GM19452 (cell line): ENCODE results near the gene SEC14L1.

ENCODE experiments used
- ATAC-seq: cut with Tn5 transposase; IDR thresholded peaks from one replicate; pipeline ENCODE4 v1.9.1; 2021; ENCODE audit not compliant: unreplicated experiment

Gene SEC14L1

DNA sequence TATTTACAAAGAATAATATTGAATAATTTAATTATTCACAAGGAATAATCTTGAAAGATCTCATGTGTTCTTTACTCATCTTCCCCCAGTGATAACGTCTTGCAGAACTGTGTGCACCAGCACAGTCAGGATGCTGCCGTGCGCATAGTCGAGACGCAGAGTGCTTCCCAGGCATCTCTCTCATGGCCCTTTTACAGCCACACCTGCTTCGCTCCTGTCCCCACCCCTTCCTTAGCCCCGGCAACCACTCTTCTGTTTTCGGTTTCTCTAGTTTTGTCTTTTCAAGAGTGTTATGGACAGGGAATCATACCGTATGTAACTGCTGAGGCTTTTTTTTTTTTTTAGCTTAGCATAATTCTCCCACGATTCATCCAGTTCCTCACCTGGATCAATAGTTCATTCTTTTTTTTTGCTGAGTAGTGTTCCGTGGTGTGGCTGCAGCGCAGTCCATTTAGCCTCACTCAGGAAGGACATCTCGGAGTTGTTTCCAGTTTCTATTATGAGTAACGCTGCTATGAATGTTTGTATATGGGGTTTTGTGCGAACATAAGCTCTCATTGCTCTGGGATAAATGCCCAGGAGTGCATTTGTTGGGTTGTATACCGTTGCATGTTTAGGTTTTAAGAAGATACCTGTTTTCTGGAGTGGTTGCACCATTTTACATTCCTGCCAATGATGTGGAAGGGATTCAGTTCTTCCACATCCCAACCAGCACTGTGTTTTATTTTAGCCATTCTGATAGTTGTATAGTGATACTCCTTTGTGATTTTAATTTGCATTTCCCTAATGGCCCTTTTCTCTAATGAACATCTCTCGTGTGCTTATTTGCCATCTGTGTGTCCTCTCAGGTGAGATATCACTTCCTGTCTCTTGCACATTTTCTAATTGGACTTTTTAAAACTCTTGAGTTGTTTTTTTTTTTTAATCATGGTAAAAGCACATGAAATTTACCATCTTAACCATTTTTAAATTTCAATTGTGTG is 47.6 kb downstream of the SEC14L1 start:
- ATAC-seq = no peak

GRCh38 chr17:77189148-77189547 is 48.4 kb downstream of the SEC14L1 start:
- peak; percentile 65 for ATAC-seq

GRCh38 chr17:77190576-77190975 is 49.8 kb downstream of the SEC14L1 start:
- ATAC-seq = no peak

GRCh38 chr17:77191244-77191643 is 50.5 kb downstream of the SEC14L1 start:
- no peak for ATAC-seq

DNA sequence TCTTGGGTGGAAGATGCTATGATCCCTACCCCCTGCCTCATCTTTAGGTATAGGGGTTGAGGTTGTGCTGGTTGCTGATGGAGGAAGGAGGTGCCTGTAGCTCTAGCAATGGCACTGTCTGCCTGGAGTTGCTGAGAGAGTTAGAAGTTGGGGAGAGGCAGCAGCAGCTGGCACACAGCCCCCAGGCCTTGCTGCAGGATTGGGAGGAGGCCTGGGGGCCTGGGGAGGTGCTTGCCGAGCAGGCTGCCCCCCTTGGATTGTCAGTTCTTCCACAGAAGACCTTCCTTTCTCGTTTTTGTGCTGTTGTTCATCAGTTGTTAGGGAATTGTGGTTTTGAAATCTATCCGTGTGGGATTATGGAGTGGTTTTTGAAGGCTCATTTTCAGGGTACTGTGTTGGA is 52.9 kb downstream of the SEC14L1 start:
- ATAC-seq = no peak

- ATAC-seq = no peak
These were observed 53.4 kb downstream of the SEC14L1 start for GRCh38 chr17:77194179-77194578.

- ATAC-seq = no peak
These were observed 55.5 kb downstream of the SEC14L1 start for GRCh38 chr17:77196251-77196650.

GRCh38 chr17:77197115-77197514 is 56.3 kb downstream of the SEC14L1 start:
- no peak for ATAC-seq

- no peak for ATAC-seq
These were observed 59.9 kb downstream of the SEC14L1 start for GRCh38 chr17:77200711-77201110.

GRCh38 chr17:77203436-77203835 is 62.7 kb downstream of the SEC14L1 start:
- ATAC-seq = no peak

DNA sequence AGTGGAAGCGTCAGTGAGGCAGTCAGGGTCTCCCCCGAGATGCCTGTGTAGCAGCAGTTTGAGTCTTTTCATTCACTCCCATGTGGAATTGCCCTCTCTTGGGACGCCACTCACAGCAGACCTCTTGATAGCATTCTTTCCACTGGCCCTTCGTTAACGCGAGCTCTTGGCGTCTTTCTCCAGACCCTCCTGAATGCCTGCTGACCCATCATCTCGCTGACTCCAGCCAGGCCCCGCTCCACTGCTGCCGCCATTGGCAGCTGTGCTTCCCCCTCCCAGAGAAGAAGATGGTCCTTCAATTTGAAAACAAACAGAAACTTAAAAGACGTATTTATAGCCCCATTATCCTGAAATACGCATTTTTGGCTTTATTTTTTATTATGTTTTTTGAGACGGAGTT is 63.1 kb downstream of the SEC14L1 start:
- ATAC-seq = no peak

GRCh38 chr17:77204536-77204935 is 63.8 kb downstream of the SEC14L1 start:
- no peak for ATAC-seq

- ATAC-seq = no peak
These were observed 64.8 kb downstream of the SEC14L1 start for GRCh38 chr17:77205396-77206125.

DNA sequence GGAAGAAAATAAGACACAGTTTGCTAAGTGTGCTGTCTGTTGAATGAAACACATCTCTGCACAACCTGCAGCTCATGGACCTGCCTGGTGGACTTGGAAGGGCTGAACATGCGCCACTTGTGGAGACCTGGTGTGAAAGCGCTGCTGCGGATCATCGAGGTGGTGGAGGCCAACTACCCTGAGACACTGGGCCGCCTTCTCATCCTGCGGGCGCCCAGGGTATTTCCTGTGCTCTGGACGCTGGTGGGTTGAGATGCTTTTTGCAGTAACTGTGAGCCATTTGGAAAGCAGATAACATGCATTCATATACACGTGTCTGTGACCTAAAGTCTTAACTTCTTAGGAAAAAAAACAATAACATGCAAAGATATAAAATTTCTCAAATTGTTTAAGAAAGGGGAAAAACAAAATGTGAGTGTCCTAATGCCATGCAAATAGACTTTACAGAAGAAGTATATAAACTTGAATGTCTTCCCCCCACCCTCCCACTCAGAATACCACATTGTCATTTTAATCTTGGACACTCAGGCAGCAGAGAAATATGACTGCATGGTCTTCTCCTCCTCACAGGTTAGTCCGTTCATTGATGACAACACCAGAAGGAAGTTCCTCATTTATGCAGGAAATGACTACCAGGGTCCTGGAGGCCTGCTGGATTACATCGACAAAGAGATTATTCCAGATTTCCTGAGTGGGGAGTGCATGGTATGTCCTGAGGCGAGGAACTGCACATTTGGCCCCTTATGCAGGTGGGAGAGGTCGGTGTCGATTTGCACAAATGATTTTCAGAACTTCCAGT is 65.6 kb downstream of the SEC14L1 start:
- no peak for ATAC-seq

GRCh38 chr17:77207689-77208216 is 67.0 kb downstream of the SEC14L1 start:
- no peak for ATAC-seq

DNA sequence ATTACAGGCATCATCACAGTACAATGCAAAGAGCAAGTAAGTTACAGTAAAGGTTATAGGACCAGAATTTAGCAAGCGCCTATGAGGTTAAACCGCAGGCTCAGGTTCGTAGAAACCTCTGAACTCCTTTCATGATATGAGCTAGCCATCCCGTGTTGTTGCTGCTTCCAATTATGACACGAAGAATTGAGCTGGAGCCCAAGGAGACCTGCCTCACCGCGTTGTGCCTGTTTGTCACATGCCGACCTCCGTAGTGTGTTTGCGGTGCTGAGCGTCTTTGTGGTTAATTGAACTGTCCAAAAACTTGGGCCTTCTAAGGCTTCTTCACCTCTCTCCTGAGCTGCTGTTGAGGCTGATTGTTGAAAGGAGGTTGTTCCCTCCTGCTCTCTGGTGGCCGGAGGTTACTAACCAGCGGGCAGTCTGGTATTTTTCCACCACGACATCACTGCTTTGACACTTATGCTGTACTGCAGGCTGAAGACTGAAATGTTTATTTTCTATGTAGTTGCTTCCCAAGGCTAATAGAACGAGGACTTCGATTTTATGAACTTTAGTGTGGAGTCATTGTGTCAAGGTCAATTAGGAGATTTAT is 67.5 kb downstream of the SEC14L1 start:
- no peak for ATAC-seq

- ATAC-seq = no peak
These were observed 68.1 kb downstream of the SEC14L1 start for GRCh38 chr17:77208856-77209255.

DNA sequence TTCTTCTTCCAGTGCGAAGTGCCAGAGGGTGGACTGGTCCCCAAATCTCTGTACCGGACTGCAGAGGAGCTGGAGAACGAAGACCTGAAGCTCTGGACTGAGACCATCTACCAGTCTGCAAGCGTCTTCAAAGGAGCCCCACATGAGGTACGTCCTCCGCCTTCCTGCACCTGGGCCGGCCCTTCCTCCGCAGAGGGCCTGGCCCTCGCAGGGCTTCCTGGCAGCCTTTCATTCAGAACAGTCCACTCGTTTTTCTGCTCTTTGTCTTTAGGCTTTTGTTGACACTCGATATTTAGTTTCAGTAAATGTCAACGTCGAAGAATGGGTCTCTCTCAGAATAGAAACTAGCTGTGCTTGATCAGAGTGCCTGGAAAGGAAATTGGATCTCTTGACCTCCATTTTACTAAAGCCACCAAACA is 68.6 kb downstream of the SEC14L1 start:
- no peak for ATAC-seq

GRCh38 chr17:77210331-77210730 is 69.6 kb downstream of the SEC14L1 start:
- no peak for ATAC-seq

DNA sequence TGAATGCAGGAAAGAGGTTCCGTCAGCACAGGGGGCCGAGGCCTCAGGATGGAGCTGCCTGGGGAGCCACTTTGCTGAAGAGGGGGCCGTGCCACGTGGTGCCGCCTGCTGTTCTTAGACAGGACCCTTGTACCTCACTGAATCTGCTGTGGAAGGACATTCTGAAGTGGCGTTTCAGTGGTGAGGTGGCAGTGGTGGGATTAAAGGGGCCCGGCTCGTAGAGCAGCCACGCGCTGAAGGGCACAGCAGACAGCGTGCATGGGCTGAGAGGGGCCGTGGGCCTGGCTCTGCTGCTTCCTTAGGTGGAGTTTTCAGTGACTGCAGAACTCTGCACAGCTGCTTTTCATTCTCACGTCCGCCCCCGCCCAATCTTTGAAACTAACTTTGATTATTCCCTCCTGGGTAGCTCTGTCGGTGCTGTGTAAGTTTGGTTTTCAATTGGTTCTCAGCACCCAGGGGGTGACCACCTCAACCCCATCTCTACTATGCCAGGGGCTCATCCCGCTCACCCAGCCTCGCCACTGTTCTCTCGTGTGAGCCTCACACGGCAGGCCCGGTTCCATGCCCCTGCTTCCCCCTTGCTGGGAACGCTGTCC is 70.3 kb downstream of the SEC14L1 start:
- no peak for ATAC-seq
